GM19193 (cell line): Measurements from ENCODE around the gene LBP.

ENCODE experiments used
- POLR2A ChIP-seq: IDR thresholded peaks from 4 replicates; pipeline ENCODE4 v1.6.1; 2011; ENCODE audit not compliant: insufficient read depth, insufficient read length; ENCODE audit errors: extremely low read depth

The LBP gene

DNA sequence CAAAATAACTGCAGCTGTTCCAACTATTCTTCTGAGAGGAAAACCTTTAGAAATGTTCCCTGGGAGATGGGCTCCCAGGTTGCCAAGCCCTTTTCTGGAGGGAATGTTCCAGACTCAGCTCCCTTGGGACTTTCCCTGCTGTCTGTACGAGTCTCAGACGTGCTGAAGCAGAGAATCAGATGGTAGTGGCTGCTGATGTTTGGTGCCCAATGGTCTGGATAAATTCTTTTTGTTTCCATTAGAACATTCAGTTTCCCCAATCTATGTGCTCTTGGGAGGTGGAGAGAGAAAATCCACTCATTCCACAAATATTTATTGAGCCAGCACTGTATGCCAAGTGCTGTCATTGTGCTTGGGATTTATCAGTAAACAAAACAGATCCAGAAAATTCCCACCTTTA is 48.9 kb downstream of the LBP start:
- no peak for TF ChIP-seq POLR2A

- no peak for TF ChIP-seq POLR2A
Measured at GRCh38 chr20:38402089-38402488, 55.8 kb downstream of the LBP start.

DNA sequence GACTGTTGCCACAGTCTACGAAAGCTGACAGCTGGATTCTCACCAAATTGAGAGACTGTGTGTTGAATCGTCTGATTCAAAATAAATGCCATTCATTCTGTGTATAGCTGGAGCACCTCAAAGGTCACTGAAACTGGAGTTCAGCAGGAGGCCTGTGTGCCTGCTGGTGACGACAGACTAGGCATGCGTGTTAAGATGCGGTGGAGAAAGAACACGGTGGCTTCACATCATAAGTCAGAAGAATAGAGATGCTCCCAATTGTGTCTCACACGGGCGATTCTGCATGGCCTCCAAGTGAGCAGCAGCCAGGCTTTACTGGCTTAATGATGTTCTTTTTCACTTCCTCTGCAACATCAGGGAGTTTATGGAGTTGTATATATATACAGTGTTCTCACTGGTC is 56.5 kb downstream of the LBP start:
- no peak for TF ChIP-seq POLR2A

GRCh38 chr20:38404016-38404415 is 57.7 kb downstream of the LBP start:
- TF ChIP-seq POLR2A: no peak

GRCh38 chr20:38405132-38405531 is 58.9 kb downstream of the LBP start:
- no peak for TF ChIP-seq POLR2A

- TF ChIP-seq POLR2A: no peak
Measured at GRCh38 chr20:38406476-38406875, 60.2 kb downstream of the LBP start.

- TF ChIP-seq POLR2A: no peak
Measured at GRCh38 chr20:38407321-38407720, 61.0 kb downstream of the LBP start.

DNA sequence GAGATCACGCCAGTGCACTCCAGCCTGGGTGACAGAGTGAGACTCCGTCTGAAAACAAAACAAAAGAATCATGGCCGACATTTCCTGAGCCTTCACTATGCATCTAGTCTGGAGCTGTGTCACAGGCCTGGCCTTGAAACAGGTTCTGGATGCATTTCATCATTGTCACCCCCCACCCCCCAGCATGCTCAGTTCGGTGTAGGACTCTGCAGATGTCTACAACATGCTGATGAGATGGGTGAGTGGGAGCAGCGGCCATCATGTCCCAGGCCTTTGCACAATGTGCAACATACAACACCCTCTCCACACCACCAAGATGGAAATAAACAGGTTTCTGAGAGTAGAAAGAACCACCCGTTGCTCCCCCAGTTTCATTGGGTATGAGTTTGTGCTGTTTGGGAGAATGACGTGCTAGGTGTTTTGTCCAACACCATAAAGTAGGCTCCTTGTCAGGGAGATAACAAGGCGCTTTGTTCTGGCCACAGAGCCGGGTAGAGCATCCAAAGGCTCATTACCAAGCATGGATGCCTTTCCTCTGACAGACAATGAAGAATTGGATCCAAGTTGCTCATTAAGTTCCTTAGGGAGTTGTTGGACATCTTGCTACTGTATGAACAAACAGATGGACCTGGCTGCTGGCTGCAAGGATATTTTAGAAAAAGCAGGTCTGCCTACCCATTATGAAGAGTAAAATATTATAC is 66.7 kb downstream of the LBP start:
- TF ChIP-seq POLR2A: no peak

GRCh38 chr20:38414769-38415450 is 68.6 kb downstream of the LBP start:
- TF ChIP-seq POLR2A: no peak

DNA sequence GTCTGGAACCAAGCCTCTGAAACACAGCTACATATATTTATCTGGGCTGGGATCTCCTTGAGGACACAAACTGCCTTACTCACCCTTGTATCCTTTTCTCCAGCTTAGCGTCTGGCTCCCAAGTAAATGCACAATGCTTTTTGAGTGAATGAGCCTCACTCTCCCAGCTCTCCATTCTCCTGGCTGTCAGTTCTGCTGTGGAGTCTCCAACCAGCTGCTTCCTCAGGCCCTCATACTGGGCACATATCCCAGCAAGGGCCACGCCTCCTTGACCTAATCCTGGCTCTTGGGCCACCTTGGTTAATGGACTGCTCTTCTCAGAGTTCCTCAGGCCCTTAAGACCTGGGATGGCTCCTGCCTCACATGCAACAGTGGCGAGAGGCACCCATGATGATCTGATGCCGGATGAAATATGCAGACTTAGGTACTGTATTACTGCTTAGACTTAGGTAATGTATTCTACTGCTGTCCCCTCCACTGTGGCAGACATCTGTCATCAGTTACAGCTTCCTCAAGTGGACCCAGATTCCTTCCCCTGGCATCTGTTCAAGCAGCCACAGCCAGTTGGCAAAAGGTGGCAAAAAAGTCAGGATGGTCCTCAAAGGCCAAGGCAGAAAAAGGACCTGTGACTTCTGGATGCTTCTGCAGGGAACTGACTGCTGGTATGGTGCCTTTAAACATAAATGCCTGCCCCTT is 72.4 kb downstream of the LBP start:
- TF ChIP-seq POLR2A: no peak

- no peak for TF ChIP-seq POLR2A
Measured at GRCh38 chr20:38420388-38421085, 74.3 kb downstream of the LBP start.

DNA sequence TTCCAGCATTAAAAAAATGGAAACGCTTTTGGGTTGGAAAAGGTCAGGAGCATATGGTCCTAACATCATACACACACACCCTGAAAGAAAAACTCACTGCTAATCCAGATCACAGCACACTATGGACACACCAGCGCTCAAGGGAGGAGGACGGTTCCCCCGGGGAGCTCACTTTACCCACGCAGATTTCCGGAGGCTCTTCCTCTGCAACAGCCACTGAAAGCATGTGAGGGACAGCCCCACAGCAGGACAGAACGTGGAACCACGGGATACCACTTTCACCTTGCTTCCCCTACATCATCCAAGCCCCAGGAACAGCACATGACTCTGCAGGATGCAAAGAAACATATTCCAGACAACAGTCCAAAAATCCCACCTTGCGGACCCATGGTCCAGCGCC is 75.6 kb downstream of the LBP start:
- no peak for TF ChIP-seq POLR2A

- no peak for TF ChIP-seq POLR2A
Measured at GRCh38 chr20:38423541-38423940, 77.3 kb downstream of the LBP start.

DNA sequence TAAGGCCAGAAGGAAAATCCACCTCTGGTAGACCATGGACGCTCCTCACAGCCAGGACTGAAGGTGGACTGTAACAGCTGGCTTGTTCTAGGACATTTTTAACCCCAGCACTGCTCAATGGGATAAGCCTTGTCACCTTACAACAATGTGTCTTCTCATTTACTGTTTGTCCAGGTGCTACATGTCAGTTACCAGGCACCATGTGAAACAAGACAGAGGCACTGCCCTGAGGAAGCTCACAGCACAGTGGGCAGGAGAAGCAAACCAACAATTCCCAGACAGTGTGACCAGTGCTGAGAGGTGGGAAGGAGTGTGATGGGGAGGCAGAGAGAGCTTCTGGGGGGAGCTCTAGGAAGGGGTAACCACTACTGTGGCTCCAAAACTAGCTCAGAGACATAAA is 78.1 kb downstream of the LBP start:
- no peak for TF ChIP-seq POLR2A
